Measurements from ENCODE around the gene PATL1. TPM values are rescaled to one million over a fixed set of nuclear protein-coding genes. Genes with fewer than 3 reads are reported as not detected.

PATL1 gene
- total and polyA plus RNA-seq, 2 of the 4 experiments (the other 2 are of a cell fraction), result 3.9 to 29.7 TPM

DNA sequence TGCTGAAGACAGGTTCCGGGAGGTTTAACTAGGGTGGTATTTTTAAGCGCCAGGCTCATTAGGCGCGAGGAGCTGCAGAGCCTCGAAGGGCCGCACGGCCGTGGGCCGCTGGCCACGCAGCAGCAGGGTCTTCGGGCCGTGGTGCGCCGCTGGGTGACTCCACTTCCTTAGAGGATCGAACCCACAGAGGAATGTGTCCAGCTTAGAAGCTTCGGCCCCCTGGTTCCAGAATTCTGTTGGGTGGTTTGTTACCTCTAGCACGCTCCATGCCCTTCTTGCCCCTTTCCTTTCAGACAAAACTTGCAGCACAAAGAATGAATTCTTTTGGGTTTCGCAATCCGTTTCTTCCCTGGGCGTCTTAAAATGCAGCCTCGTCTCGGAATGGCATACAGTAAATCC, 773 bp upstream of the PATL1 start:
- Histone ChIP-seq H3K56ac (ENCODE audit: extremely low read depth, insufficient read depth, low read length) (peak overlapping the region; percentile 92), H3K4ac (ENCODE audit: low read depth, low read length) (peak overlapping the region; percentile 95), H3K14ac (replicated peaks; ENCODE audit: low read depth, low read length) (peak overlapping the region; percentile 93), H3K18ac (ENCODE audit: low read depth, low read length) (peak overlapping the region; percentile 44), H2BK15ac (ENCODE audit: low read depth, low read length) (0 out of 3 replicates have a peak overlapping the region, but pooled peaks have one; percentile 3), H4K5ac (ENCODE audit: low read depth, low read length) (peak overlapping the region; percentile 74), H2AK9ac (replicated peaks; ENCODE audit: low read depth, low read length, poor library complexity) (peak overlapping the region; percentile 71), H4K91ac (ENCODE audit: insufficient read depth, low read depth, low read length) (peak overlapping the region; percentile 69; the same call in 1 of the 2 replicates), H2BK20ac (ENCODE audit: low read depth, low read length) (no peak overlapping the region), H3K9me3 (ENCODE audit: control insufficient read depth, insufficient read depth, low read length) (no peaks in the 10 kb centered on the region), H4K8ac (ENCODE audit: low read depth in 2 of 2, low read length in 2 of 2) (peak overlapping the region; percentile 86 to 96), H3K9me1 (ENCODE audit: insufficient read depth, low read length) (no peaks in the 10 kb centered on the region), H3K27ac (ENCODE audit: insufficient read depth, low read length) (peak overlapping the region; percentile 93), H2BK120ac (ENCODE audit: low read depth, low read length) (peak overlapping the region; percentile 7), H2AK5ac (ENCODE audit: low read depth, low read length) (peak overlapping the region; percentile 60), H3K23ac (ENCODE audit: low read depth, low read length) (peak overlapping the region; percentile 95), H2AFZ (replicated peaks; ENCODE audit: low read length, poor library complexity) (peak overlapping the region; percentile 92), H3K79me1 (ENCODE audit: low read depth in 1 of 2, low read length in 2 of 2) (peaks cover 14 to 36% of the 10 kb centered on the region in 2 experiments; a peak in 3 of 4 replicates), H3K4me2 (ENCODE audit: low read depth, low read length) (peak overlapping the region; percentile 80), H3K27me3 (ENCODE audit: control insufficient read depth, insufficient read depth, low read length) (no peaks in the 10 kb centered on the region), H3K4me1 (ENCODE audit: control insufficient read depth, insufficient read depth, low read length) (peaks cover 3% of the 10 kb centered on the region; the same call in 1 of the 2 replicates), H3K36me3 (ENCODE audit: control insufficient read depth, insufficient read depth, low read length) (peaks cover 3% of the 10 kb centered on the region), H3K9ac (ENCODE audit: low read depth, low read length) (peak overlapping the region; percentile 87), H4K20me1 (ENCODE audit: insufficient read depth, low read length) (peaks cover 6% of the 10 kb centered on the region; the same call in 1 of the 2 replicates), H3K4me3 (ENCODE audit: insufficient read depth, low read depth, low read length) (peak overlapping the region; percentile 68), H2BK5ac (ENCODE audit: low read depth, low read length, poor library complexity, severe bottlenecking) (peak overlapping the region; percentile 89)
- no TSS peak for BruUV-seq (replicated peaks)
- TF ChIP-seq RCOR1 (IDR thresholded peaks at IDR 0.05; ENCODE audit: insufficient replicate concordance, low read length) (no peak), CEBPB (IDR thresholded peaks at IDR 0.05; ENCODE audit: low read depth, low read length) (peak; percentile 96), NFE2L2 (IDR thresholded peaks at IDR 0.05; ENCODE audit: low read depth, low read length) (no peak), FOS (IDR thresholded peaks at IDR 0.05; ENCODE audit: low read depth, low read length) (no peak)
- TF ChIP-seq, protein P1, sequence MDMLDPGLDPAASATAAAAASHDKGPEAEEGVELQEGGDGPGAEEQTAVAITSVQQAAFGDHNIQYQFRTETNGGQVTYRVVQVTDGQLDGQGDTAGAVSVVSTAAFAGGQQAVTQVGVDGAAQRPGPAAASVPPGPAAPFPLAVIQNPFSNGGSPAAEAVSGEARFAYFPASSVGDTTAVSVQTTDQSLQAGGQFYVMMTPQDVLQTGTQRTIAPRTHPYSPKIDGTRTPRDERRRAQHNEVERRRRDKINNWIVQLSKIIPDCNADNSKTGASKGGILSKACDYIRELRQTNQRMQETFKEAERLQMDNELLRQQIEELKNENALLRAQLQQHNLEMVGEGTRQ (IDR thresholded peaks at IDR 0.05; ENCODE audit: low read depth, low read length), result no peak
- peak; percentile 18 for ATAC-seq (ENCODE audit: low read depth)
- POLR2A ChIA-PET (ENCODE audit: unreplicated experiment), result interaction anchor here (0.6 to 0.7 kb wide), 2 partner anchors 104 to 112 kb away, joined by 3 to 21 read pairs; no protein-coding TSS in a partner anchor
- intact Hi-C loops (cut with micrococcal nuclease) (loop anchor here (2.0 to 5.0 kb wide), 3 partner anchors 85 to 133 kb away; partner anchors contain the start of gene STX3), in situ Hi-C loops (cut with MboI; ENCODE audit: low sequenced_read_pairs) (loop anchor here (10.0 kb wide), 1 partner anchor 125 kb away; no protein-coding TSS in a partner anchor), dilution Hi-C loops (cut with HindIII; ENCODE audit: low sequenced_read_pairs, unreplicated experiment) (no loop called here)
- CTCF ChIA-PET, result interaction anchor here (1.4 kb wide), 1 partner anchor 11 kb away, joined by 7 read pairs; no protein-coding TSS in a partner anchor
- peak; percentile 49 for DNase-seq
- WGBS, 2 experiments (ENCODE audit: extremely low coverage in 2 of 2, insufficient read length in 1 of 2), result no CpG with 5 or more reads among the region's 22 CpGs
